KBM-7 (cell line): ENCODE data around the gene FBXL7.

ENCODE experiments used
- DNase-seq: peaks from one replicate; pipeline ENCODE4 v3.0.0-alpha.2; 2015
- in situ Hi-C: fragments of 300-500 bp; cut with MboI; formaldehyde crosslinking; loops from 2 replicates; pipeline ENCODE4 v1.14.3; 2020; ENCODE audit warnings: low sequenced_read_pairs, low pct_unique_long_range_greater_than_20kb, mixed read lengths

Gene FBXL7

DNA sequence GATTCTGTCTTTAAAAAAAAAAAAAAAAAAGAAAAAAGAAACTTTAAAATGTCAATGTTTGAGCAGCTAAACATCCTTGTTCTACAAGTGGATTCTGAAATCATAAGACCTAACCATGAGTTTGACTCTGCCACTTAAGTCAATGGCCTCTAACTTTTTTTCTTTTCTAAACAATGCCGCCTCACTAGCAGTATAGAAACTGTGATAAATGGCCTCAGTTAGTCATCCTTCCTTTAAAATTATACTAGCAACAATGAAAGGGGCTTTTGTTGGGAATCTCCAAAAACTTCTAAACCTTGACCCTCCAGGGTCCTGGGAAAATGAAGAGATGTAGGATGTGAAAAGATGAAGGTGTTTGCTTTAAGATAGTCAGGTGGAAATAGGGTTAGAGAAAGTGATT, 71.1 kb downstream of the FBXL7 start:
- DNase-seq = no peak
- in situ Hi-C loops = no loop called here

DNA sequence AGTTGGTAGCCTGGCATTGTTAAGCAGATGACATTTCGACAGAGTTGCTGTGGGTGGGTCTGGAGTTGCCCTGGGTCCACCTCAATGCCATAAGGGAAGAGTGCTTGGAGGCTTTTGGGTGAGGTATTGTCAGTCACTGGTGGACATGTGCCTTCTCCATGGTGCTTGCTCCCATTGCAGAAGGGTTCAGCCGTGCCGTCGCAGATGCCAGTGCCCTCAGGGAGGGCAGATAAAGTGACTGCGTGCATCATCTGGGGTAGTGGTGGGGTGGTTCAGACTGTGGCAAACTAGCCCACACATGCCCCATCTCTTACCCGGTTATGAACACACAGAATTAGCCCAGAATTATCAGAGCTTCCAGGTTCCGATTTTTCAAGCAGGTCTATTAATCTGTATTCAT, 71.6 kb downstream of the FBXL7 start:
- DNase-seq = no peak
- in situ Hi-C loops = no loop called here

DNA sequence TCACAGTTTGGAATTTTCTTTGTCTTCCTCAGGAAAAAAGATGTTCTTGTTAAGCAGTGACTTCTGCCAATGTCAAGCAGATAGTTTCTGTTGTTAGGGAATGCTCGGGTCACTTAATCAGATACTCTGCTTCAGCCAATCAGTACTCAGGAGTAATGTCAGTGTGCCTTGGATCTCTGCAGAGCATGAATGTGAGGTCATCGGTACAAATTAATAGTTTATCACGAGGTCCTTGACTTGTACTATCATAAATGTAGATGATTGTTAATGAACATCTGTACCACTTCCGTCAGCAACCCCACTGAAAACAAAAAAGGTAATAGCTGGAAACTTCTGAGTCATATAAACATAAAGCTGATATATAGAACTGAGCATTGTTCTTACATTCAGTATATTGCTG, 73.6 kb downstream of the FBXL7 start:
- no peak for DNase-seq
- in situ Hi-C loops = no loop called here

DNA sequence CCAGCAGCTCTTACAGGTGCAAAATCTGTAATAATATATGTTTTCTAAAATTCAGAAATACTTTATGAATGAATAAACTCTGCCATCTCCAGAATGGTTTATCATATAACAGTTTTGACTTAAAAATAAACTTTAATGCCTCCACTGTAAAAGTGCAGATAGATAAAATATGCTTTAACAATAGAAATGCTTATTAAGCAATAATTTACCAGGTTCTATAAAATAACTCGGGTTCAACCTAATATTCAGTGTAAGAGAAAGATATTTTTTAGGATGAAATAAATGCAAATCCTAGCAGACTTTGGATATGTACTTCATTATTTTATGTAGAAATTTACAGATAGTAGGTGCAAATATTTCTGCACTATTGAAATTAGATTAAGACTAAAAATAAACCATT, 74.1 kb downstream of the FBXL7 start:
- DNase-seq = no peak

DNA sequence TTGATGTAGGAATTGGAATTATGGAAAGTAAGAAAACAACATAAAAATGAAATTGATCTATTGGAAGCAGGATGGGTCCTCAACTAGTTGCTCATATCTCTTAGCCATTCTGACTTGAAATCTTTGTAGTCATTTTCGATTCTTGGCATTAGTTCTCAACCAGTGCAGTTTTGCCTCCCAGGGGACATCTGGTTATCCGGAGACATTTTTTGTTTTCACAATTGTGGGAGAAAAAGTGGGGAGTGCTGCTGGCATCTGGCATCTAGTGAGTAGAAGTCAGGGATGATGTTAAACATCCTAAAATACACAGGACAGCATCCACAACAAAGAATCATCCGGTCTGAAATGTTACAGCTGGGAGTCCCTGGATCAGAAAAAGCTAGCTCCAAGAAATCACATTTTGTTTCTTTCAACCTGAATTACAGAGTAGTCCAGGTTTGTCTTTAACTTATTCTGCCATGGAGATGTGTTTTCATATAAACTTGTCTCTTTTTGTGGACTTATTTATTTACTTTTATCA, 74.9 kb downstream of the FBXL7 start:
- in situ Hi-C loops = no loop called here
- DNase-seq = no peak

More for the DNA sequence above, 74.1 kb downstream of the FBXL7 start:
- in situ Hi-C loops = no loop called here

DNA sequence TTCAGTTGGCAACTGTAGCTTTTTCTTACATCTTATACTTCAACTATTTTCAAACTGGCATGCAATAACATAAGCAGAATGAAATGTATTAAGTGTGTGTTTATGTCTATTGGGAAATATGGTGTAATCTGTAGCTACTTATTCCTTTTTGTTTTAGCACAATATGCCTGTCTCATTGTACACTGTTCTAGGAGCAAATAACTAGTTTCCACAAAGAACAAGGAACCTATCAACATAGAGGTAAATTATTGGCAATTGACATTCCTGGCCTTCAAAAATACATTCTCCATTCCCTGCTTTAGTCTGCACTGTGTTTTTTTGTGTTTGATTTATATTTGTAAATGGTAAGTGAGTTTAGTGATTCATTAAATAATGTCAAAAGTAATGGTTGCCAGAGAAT, 75.7 kb downstream of the FBXL7 start:
- in situ Hi-C loops = no loop called here
- no peak for DNase-seq

DNA sequence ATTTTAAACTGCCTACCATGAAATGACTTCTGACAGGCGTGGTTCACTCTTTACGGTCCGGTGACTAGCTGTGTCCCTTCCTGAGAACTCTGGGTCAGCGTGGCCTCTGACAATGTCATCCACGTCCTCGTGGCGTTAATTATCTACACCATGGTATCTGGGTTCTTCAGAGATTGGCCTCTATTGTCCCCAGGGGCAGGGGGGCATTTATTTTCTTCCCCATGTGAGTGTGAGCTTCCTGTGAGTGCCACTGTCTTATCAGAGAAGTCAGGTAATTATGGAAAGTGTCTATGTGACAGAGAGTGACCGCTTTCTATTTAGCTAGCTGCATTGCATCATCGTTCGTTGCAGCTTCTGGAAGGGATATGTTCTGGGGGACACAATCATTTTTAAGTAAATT, 77.2 kb downstream of the FBXL7 start:
- DNase-seq = no peak
- in situ Hi-C loops = no loop called here

DNA sequence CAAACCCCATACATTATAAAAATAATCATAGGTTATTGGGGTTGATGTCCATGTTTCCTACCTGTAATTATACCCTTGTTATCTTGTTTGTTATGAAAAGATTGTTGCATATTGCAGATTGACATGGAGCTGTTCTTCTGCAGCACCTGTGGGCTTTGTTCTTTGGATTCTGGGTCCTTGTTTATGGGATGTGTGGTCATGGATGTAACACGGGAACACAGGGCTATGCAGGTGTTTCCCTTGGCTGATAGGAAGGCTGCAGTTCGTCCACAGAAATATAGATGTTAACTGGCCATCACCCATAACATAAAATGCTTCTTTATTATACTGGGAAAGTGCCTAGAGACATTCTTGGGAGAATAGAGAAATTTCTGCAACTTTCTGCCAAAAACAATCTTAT, 77.9 kb downstream of the FBXL7 start:
- DNase-seq = no peak
- in situ Hi-C loops = no loop called here

DNA sequence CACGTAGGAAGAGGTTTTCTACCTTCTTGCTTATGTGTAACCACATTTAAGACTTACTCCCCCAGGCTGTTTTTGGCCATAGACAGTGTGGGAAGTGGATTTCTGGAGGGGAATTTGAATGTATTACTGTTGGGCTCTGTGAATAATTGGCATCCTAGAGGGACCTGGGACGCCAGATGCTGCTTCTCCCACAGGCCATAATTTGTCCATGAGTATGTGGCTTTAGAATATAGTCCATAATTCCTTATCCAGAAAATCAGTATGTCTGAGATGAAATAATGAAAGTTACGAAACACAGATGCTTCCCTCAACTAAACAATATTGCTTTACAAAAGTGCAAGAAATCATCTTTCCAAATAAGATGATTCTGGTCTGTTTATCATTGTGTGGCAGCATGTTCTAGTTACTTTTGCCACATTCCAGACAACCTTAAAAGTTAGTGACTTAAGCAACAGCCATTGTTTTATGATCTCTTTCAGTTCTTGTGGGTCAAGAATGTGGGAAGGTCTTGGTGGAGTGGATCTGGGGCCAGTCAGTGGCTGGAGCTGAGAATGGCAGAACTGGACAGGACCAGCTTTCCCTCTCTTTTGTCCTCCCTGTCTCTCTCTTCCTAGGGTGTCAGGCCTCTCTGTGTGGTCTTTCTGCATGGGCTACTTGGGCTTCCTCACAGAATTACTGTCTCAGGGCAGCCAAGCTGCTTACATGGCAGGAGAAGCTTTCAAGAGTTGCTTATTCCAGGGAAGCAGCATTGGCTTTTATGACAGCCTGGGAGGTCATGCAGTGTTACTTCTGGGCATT, 79.4 kb downstream of the FBXL7 start:
- no peak for DNase-seq
- in situ Hi-C loops = no loop called here

DNA sequence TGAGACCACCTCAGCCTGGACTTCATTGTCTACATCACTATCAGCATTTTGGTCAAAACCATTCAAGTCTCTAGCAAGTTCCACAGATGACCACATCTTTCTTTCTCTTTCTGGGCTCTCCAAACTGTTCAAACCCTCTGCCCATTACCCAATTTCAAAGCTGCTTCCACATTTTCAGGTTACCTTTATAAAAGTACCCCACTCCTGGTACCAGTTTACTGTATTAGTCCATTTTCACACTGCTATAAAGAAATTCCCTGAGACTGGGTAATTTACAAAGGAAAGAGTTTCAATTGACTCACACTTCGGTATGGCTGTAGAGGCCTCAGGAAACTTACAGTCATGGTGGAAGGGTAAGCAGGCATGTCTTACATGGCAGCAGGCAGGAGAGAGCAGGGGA, 84.5 kb downstream of the FBXL7 start:
- no peak for DNase-seq
- in situ Hi-C loops = no loop called here

DNA sequence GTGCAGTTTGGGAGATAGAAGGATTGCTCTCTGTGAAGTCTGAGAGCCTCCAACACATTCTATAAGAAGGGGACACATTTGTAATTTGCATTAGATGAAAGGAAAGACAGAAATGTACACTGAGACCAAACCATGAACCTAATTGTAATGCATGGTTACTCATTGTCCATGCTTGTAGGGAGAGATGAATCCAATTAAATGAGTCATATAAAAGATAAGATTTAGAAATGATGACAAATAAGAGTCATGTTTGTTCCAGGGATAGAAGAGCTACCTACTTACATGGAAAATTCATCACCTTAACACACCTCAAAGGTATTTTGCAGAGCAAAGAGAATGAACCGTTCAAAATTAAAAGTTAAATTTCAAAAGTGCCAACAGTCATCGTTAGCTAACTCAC, 85.1 kb downstream of the FBXL7 start:
- in situ Hi-C loops = no loop called here
- DNase-seq = no peak

DNA sequence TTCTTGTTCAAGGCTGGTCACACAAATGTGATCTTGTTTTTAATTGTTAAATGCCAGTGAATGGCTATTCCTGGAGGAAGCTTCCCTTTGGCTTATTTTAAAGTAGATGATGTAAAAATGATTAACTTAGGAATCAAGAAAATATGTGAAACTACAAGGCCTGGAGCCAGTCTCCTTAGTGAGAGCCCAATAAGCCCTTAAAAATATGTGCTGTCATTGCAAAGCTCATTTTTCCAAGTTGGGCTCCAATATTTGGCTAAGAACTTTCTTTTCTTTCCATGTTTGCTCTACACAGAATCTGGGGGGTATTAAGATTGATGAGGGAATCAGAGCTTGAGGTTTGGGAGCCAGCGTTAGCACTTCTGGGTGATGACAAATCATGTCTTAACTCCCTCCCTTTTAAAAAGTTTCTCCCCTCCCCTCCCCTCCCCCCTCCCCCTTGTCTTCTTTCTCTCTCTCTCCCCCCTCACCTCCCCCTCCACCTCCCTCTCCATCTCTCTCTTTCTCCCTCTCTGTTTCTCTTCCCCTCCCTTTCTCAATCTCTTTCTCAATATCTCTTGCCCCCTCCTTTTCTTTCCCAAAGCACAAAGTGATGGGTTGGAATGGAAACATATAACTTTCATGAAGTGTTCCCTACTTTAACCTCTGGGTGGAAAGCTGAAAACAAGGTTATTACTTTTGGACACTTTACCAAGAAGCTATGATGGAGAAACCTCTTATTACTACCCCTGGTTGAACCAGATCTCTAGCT, 86.0 kb downstream of the FBXL7 start:
- in situ Hi-C loops = no loop called here
- no peak for DNase-seq

DNA sequence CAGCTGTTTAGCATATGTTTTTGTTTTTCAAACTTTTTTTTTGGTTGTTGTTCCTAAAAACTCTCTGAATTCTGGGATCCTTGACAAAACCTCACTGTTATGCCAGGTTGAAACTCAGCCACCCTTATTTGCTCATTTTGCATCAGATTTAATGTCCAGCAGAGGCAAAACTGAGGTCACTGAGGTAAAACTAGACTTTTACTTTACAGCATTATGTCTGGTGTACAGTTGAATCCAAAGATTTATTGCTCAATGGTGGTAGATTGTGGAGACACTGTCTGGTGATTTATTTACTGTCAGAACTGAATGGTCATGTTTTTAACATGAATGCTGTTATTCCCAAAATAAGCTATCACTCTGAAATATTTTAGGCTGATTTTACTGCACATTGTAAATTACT, 87.9 kb downstream of the FBXL7 start:
- no peak for DNase-seq
- in situ Hi-C loops = no loop called here

DNA sequence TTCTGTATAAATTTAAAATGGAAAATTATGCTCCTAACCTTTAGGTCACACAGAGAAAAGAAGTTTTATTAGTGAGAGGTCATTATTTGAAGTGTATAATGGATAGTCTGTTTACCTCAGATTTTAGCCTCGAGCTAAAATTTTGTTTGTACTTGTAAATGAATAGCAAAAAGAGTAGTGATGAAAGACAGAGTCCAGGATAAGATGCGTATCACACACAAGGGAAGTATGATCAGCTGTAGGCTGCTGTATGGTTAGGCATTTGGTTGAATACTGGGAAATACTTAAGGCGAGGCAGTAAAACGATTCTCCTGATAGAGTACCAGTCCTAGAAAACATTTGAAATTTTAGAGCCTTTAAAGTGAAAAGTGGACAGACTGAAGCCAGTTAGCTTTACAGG, 92.7 kb downstream of the FBXL7 start:
- no peak for DNase-seq
- in situ Hi-C loops = no loop called here

DNA sequence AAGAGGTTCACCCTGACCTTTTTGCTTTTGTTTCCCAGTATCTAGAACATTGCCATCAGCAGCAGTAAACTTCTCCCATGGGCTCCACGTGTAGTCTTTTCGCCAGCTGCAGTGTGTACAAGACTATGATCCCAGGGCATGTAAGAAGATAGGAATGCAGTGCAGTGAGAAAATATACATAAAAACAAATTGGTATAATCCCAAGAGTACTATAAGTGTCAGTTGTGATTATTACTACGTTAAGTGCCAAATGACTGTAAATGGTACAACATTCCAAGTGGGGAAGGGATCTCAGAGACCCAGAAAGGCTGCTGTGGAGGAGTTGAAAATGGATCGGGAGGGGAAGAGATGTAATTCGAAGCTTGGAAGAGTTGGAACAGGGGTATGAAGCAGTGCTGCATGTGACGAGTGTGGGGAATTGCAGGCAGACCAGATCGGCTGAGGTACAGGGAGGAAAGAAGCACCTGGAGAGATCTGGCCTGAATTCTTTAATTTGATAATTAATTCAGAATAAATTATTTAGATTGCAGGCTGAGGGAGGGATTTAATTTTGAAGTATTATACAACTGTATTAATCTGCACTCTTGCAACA, 95.1 kb downstream of the FBXL7 start:
- in situ Hi-C loops = no loop called here
- no peak for DNase-seq

DNA sequence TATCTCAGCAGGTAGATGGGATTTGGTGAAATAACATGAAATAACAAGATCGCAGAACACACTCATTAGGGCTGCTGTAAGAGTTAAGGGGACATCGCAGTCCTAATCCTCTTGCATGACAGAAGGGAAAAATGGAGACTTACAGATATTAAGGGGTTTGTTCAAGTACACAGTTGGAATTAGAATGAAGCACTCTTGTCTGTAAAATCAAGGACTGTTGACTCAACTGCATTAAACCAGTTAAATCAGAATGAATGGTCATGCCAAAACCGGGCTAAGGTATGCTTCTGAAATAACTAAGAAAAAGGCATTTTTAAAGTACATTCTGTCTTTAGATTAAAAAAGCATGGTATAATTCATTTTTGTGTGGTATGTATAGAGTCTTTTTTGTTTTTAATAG, 95.9 kb downstream of the FBXL7 start:
- DNase-seq = no peak
- in situ Hi-C loops = no loop called here

DNA sequence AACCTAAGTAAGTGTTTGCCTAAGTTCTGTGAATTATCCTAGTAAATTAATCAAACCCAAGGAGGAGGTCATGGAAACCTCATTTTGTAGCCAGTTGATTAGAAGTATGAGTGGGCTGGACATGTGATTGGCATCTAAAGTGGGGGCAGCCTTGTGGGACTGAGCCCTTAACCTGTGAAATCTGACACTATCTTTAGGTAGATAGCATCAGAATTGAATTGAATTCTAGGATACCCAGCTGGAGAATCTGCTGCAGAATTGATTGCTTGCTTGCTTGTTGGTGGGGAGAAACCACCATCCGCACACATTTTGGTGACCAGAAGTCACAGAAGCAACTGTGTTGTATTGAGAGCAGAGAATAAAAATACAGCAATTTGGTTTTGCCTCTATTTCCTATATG, 97.0 kb downstream of the FBXL7 start:
- no peak for DNase-seq
- in situ Hi-C loops = no loop called here

DNA sequence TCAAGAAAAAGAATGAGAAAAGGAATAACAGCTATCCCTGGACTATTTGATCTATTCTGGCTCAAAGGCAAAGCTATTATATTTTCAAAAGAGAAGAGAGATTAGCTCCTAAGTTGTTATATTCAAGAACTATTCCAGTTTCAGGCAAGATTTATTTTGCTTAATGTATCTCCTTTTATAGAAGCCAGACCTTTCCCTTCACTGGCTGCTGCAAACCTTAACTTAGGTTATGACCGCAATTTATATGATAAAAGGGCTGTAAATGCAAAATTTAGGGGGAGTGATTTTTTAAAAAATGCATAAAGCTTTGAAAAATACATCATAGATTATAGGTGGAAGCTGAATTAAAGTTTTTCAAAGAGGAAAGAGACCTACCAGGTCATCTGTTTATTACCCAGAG, 97.8 kb downstream of the FBXL7 start:
- in situ Hi-C loops = no loop called here

DNA sequence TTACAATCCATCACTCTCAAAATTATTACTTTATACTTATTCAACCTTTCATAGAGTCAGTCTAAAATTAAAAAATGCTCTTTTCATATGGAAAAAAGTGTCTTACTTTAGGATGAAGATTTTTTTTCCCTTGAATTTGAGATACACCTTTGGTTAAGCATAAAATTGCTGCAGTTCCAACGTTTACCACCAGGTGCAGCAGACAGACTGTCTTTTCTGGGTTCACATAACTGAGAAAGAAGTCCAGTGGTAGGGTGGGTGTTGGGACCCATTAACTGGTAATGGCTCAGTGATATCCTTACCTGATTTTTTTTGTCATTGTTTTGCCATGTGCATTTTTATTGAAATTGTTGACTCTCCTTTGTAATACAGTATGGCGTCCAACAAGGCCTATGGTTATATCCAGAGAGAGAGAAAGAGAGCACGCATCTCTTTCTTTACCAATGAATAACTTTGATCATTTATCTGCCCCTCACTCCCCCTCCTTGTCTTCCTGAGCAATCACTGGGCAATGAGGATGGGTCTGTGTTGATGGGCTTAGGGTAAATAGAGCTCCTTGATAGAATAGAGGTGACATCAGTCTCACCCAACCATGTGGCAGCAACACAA, 98.4 kb downstream of the FBXL7 start:
- in situ Hi-C loops = no loop called here

More for the DNA sequence above, 97.8 kb downstream of the FBXL7 start:
- no peak for DNase-seq

DNA sequence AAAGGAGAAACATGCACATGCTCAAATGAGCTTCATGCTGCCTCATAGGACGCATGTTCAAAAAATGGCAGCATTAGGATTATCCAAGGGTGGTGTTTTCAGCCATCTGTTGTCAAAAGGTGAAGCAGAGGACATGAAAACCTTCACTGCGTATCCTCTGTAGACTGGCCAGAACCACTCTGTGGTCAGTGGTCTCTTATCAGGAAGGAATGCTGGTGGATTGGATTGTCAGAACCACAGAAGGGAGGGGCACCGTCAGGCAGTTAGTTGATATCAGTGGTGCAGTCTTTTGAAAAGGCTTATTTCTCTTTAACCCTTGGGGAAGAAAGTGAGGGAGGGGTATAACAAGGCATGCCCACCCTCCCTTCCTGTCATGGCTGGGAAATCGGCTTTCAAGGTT, 100.1 kb downstream of the FBXL7 start:
- in situ Hi-C loops = no loop called here
- no peak for DNase-seq

More for the DNA sequence above, 98.4 kb downstream of the FBXL7 start:
- DNase-seq = peak; percentile 30
